H1 (cell line): ENCODE measurements around the gene HADH. TPM values are rescaled to one million over a fixed set of nuclear protein-coding genes. Genes with fewer than 3 reads are reported as not detected.

Experiments used
- EGR1 ChIP-seq: IDR thresholded peaks from 2 replicates; pipeline ENCODE4 v1.6.1; 2011; ENCODE audit warnings: low read depth, low read length, borderline replicate concordance
- POU5F1 ChIP-seq: IDR thresholded peaks from 2 replicates; pipeline ENCODE4 v1.6.1; 2011; ENCODE audit warnings: low read depth, mild to moderate bottlenecking, low read length, moderate library complexity
- SIRT6 ChIP-seq: IDR thresholded peaks from one replicate; pipeline ENCODE4 v1.7.1; 2012; ENCODE audit warnings: low read length, inconsistent platforms
- SP2 ChIP-seq: IDR thresholded peaks from 2 replicates; pipeline ENCODE4 v1.6.1; 2012; ENCODE audit warnings: mild to moderate bottlenecking, low read length, inconsistent platforms
- ZNF274 ChIP-seq: IDR thresholded peaks from 2 replicates; pipeline ENCODE4 v1.7.0; 2012; ENCODE audit warnings: low read length, borderline replicate concordance; ENCODE audit errors: extremely low read depth
- polyA plus RNA-seq, 7 experiments: library from polyadenylated mRNA; depleted of rRNA in 3 of 7; stranded (reverse) in 5 of 7; unstranded in 2 of 7; fragments of >200 nt in 5 of 7; fragments of 200-250 nt in 2 of 7; gene quantifications; 1 replicate in 5 of 7; 2 replicates in 1 of 7; 4 replicates in 1 of 7; pipeline versions ENCODE4 v1.2.1 to v1.2.3, GENCODE V29; 2011 to 2013; ENCODE audit warnings: missing spikeins in 2 of 7, mixed read lengths in 2 of 7
- total RNA-seq: library from RNA; stranded (reverse); fragmentation: NEBNext Ultra II Directional; extraction: Animal tissue kit (Norgen Biotek cat#: 25700); gene quantifications from 2 replicates; pipeline ENCODE4 v1.2.1, GENCODE V29; 2021
- TF ChIP-seq, protein P1 (sequence below), 3 experiments: IDR thresholded peaks; 1 replicate in 2 of 3; 2 replicates in 1 of 3; pipeline versions ENCODE4 v1.5.1 to v1.6.1; 2011; ENCODE audit warnings: low read length in 3 of 3, mild to moderate bottlenecking in 3 of 3, inconsistent platforms in 2 of 3, low read depth in 1 of 3, moderate library complexity in 1 of 3; ENCODE audit not compliant: insufficient read depth in 1 of 3; ENCODE audit errors: control extremely low read depth in 1 of 3
- TF ChIP-seq, protein P2 (sequence below): IDR thresholded peaks from 2 replicates; pipeline ENCODE4 v1.6.1; 2012; ENCODE audit warnings: inconsistent platforms

Gene HADH
- total and polyA plus RNA-seq, 2 of the 8 experiments (the other 6 are each of a cell fraction or from before 2014, with no cell fraction given), result 47.5 to 54.4 TPM

DNA sequence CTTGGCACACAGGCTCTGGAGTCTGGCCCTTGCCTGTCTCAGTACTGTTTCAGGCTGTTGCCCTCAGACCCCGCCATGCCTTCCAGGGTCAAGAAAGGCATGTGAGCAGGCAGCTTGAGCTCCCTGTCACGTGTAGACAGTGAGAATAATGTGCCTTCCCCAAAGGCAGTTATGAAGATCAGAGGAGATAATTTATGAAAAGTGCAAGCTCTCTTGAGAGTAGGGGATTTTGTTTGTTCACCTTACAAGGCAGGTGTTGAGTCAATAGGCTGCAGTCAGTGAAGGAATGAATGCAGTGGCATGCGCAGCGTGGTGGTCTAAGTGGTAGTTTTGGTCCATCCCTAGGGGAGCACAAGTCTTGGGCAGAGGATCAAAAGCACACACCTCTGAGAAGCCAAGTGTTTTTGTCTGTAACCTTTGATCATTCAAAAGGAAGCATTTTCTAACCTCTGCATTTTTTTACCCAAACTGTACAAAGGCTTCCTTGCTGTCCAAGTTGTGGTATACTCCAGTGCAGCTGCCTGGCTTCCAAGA is 14.4 kb downstream of the HADH start (continued):
- TF ChIP-seq, protein P1, sequence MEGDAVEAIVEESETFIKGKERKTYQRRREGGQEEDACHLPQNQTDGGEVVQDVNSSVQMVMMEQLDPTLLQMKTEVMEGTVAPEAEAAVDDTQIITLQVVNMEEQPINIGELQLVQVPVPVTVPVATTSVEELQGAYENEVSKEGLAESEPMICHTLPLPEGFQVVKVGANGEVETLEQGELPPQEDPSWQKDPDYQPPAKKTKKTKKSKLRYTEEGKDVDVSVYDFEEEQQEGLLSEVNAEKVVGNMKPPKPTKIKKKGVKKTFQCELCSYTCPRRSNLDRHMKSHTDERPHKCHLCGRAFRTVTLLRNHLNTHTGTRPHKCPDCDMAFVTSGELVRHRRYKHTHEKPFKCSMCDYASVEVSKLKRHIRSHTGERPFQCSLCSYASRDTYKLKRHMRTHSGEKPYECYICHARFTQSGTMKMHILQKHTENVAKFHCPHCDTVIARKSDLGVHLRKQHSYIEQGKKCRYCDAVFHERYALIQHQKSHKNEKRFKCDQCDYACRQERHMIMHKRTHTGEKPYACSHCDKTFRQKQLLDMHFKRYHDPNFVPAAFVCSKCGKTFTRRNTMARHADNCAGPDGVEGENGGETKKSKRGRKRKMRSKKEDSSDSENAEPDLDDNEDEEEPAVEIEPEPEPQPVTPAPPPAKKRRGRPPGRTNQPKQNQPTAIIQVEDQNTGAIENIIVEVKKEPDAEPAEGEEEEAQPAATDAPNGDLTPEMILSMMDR (IDR thresholded peaks at IDR 0.05; ENCODE audit: control extremely low read depth in 1 of 3, insufficient read depth in 1 of 3, low read depth in 1 of 3, low read length in 3 of 3), result no peak
- TF ChIP-seq POU5F1, result no peak
- no peak for TF ChIP-seq EGR1
- TF ChIP-seq, protein P2, sequence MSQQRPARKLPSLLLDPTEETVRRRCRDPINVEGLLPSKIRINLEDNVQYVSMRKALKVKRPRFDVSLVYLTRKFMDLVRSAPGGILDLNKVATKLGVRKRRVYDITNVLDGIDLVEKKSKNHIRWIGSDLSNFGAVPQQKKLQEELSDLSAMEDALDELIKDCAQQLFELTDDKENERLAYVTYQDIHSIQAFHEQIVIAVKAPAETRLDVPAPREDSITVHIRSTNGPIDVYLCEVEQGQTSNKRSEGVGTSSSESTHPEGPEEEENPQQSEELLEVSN, result no peak
- no peak for TF ChIP-seq SIRT6
- no peak for TF ChIP-seq ZNF274
- TF ChIP-seq SP2, result no peak
